HG03103 (cell line): Measurements from ENCODE around the gene MPI.
"Not testable (repeated sequence)": the region's sequence is repeated elsewhere in the genome, so short reads cannot be mapped to it uniquely, and the experiment has no call there.

Source experiments
- ATAC-seq: cut with Tn5 transposase; IDR thresholded peaks from one replicate; pipeline ENCODE4 v1.9.1; 2021; ENCODE audit warnings: low read depth; ENCODE audit not compliant: unreplicated experiment

MPI gene

GRCh38 chr15:74920456-74920855, 30.6 kb downstream of the MPI start:
- ATAC-seq: no peak

GRCh38 chr15:74924525-74924924, 34.7 kb downstream of the MPI start:
- ATAC-seq: no peak

DNA sequence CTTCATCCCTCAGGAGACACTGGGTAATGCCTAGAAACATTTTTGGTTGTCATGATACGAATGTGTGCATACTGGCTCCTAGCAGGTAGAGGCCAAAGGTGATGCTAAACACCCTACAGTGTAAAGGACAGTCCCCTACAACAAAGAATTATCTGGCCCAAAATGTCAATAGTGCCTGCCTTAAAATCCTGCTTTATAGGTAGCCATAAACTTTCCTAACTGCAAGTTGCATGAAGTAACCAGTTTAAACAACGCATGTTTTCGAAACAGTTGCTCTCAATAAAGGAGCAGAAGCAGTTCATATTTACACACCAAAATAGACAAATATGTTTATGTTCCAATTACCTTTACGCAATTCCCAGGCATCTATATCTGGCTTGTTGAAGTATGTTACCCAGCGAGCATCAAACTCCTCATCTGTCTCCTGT, 38.9 kb downstream of the MPI start:
- ATAC-seq: no peak

DNA sequence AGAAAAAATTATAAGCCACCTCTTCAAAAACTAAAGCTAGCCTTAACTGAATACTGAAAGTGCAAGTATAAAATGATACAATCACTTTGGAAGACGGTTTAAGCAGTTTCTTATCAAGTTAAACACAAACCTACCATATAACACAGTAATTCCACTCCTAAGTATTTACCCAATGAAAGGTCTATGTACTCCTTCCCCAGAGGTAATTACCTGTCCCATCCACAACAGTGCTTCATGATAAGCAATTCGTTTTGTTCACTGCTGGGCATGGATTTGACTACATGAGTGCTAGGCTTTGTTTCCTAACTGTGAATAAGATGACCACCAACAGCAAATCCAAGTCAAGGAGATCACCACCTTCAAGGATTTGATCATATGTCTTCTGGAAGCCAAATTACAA, 43.7 kb downstream of the MPI start:
- ATAC-seq: no peak

DNA sequence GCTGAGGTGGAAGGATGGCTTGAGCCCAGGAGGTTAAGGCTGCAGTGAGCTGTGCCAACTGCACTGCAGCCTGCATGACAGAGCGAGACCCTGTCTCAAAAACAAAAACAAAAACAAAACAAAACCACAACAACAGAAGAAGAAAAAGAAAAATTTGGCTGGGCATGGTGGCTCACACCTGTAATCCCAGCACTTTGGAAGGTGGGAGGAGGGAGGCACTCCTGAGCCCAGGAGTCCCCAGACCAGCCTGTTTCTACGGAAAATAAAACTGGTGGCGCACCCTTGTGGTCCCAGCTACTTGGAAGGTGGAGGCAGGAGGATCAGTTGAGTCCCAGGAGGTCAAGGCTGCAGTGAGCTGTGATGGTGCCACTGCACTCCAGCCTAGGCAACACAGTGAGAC, 45.4 kb downstream of the MPI start:
- not testable (repeated sequence) for ATAC-seq

GRCh38 chr15:74937272-74937589, 47.4 kb downstream of the MPI start:
- ATAC-seq: no peak

DNA sequence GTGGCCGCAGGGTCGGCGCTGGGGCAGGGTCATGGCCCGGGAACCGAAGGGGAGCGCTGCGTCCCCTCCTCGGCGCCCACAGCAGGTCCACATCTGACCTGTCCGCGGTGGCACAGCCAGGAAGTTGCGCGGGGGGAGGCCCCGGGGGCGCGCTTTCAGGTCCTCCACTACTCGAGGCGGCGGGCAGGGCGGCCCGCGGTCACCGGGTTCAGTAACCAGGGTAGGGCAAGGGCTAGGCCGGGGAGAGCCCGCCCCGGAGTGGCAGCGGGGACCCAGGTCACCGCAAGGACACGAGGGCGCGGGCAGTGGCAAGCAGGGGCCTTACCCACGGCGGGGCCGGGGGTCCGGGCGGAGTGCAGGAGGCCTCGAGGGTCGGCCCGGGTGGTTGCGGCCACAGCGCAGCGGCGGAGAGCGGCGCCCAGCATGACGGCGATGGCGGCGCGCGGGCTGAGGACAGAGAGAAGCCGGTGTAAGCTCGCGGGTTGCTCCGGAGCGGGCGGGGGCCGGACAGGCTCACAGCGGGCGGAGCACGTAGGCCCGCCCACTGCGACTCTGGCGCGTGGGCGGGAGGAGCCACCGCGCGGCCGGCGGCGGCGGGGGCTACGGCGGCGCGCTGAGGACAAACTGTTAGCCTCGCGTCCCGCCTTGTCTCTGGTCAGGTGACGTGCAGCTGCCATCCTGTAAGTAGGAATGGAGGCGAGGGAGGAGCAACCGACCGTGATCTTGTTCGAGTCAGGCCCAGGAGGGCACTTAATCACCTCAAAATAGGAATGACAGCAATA, 47.9 kb downstream of the MPI start, which contains the start of gene COX5A:
TSS of gene COX5A (minus strand) at position 484 of the 782 bp plus-strand sequence. CDS start at position 425, 59 bp downstream.
- peak; percentile 83 for ATAC-seq

DNA sequence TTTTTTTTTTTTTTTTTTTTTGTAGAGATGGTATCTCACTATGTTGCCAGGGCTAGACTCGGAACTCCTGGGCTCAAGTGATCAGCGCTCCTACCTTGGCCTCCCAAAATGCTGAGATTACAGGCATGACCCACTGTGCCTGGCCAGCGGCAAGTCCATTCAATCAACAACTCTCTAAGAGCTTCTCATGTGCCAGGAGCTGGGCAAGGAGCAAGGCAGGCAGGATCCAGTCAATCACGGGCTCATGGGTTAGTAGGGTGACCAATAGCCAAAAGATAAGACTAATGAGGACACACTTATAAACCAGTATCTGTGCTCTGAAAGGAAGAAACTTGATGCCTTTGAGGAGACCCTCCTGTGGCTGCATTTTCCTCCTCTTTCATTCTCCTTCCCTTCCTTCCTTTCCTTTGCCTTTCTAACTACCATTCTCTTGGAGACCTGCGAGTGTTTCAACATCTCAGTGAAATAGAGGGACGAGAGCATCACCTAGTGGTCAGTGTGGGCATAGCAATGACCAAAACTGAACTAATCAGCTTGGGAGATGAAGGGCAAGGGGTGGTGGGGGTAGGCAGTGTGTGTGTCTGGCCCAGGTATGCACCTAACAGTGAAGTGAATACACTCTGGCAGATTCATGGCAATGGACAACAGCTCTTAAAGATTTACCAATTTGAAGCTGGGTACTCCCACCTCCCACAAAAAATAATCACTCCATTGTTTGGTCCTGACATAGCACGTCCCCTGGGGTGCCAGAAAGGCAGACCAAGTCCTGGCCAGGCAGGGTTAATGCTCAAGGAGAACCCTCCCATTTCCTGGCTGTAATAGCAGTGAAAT, 60.5 kb downstream of the MPI start:
- no peak for ATAC-seq

GRCh38 chr15:74951006-74951405, 61.2 kb downstream of the MPI start:
- ATAC-seq: no peak
